DOHH2 (cell line): ENCODE results near the gene UNC13B.

Source experiments
- CTCF ChIP-seq: fragments of 200-600 bp; sonication (generic); IDR thresholded peaks from one replicate; pipeline ENCODE4 v1.5.1; 2014; ENCODE audit warnings: antibody characterized with exemption, mild to moderate bottlenecking, low read depth, low read length; ENCODE audit not compliant: poor library complexity, severe bottlenecking
- EZH2phosphoT487 ChIP-seq: fragments of 200-600 bp; sonication (generic); IDR thresholded peaks from 2 replicates; pipeline ENCODE4 v1.6.1; 2017; ENCODE audit warnings: borderline replicate concordance, mild to moderate bottlenecking, antibody characterized with exemption, low read length, moderate library complexity, mixed read lengths

GRCh38 chr9:35340046-35340445, 178.2 kb downstream of the UNC13B start:
- no peak for TF ChIP-seq CTCF
- no peak for TF ChIP-seq EZH2phosphoT487
